Hypothalamus (tissue), 51 donors: ENCODE results near the gene DMRTB1.
"Not testable (repeated sequence)": the region's sequence is repeated elsewhere in the genome, so short reads cannot be mapped to it uniquely, and the experiment has no call there.

Experiments
- DNase-seq, 51 donors: peaks; one replicate each; lab custom pipeline; 2025; lab: John Stamatoyannopoulos, UW

Gene DMRTB1

GRCh38 chr1:53434405-53435007, 24.7 kb upstream of the DMRTB1 start:
- DNase-seq: not testable (repeated sequence)

- no peak for DNase-seq
Observed at GRCh38 chr1:53435151-53435550, 24.0 kb upstream of the DMRTB1 start.

GRCh38 chr1:53438427-53439336, 20.5 kb upstream of the DMRTB1 start:
- no peak for DNase-seq

- DNase-seq: no peak
Observed at GRCh38 chr1:53439337-53440207, 19.6 kb upstream of the DMRTB1 start.

DNA sequence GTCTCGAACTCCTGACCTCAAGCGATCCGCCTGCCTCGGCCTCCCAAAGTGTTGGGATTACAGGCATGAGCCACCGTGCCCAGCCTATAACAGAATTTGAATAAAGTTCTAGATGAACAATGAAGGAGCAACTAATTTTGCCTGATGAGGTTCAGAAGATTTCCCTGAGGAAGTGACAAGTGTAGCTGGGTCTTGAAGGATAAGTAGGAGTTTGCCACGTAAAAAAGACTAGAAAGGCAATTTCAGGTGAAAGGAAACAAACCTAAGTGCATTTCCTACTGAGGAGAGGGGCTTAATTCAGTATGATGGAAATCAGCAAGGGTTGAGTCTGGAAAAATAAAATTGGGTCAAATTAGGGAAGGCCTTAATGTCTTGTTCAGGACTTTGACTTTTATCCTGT, 18.6 kb upstream of the DMRTB1 start:
- no peak for DNase-seq

- no peak for DNase-seq
Observed at GRCh38 chr1:53442299-53442698, 16.9 kb upstream of the DMRTB1 start.

DNA sequence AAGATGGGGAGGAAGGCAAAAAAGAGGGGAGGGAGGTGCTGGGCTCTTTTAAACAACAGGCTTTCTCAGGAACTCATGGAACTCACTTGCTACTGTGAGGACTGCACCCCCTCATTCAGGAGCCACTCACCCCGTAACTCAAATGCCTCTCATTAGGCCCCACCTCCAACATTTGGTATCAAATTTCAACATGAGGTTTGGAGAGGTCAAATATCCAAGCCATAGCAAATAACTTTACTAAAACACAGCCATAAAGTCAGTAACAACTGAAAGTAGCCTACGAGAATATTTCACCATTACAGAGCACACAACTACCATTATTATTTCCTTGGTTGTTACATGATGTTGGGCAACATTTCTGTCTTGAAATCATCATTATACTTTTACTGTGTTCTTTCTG, 13.1 kb upstream of the DMRTB1 start:
- DNase-seq: no peak

DNA sequence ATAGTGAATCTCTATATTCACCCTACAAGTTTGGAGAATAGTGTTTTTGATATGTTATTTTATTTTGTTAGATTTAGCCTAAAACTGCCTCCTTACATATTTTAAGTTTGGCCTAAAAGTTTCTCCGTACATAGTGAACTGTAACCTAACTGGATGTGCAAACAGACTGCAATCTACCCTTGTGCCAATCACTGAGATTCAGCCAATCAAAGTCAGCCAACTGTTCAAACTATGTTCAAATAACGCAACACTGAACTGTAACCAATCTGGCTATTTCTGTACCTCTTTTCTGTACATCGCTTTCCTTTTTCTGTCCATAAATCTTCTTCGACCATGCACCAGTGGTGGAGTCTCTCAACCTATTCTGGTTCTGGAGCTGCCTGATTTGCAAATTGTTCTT, 11.8 kb upstream of the DMRTB1 start:
- DNase-seq: no peak

DNA sequence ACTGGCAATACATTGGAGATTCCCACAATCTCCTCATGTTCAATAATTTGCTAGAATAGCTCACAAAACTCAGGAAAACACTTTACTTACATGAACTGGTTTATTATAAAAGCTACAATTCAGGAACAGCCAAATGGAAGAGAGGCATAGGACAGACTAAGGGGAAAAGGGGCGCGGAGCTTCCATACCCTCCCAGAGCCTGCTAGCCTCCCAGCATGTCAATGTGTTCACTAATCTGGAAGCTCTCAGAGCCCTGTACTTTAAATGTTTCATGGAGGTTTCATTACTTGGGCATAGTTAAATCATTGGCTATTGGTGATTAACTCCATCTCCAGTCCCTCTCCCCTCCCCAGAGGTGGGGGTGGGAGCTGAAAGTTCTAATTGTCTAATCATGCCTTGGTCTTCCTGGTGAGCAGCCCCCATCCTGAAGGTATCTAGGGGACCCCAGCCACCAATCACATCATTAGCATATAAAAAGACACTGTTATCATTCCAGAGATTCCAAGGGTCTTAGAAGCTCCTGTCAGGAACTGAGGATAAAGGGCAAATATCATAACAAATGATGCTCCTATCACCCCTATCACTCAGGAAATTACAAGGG, 10.9 kb upstream of the DMRTB1 start:
- no peak for DNase-seq

- DNase-seq: no peak
Observed at GRCh38 chr1:53449021-53449420, 10.2 kb upstream of the DMRTB1 start.

DNA sequence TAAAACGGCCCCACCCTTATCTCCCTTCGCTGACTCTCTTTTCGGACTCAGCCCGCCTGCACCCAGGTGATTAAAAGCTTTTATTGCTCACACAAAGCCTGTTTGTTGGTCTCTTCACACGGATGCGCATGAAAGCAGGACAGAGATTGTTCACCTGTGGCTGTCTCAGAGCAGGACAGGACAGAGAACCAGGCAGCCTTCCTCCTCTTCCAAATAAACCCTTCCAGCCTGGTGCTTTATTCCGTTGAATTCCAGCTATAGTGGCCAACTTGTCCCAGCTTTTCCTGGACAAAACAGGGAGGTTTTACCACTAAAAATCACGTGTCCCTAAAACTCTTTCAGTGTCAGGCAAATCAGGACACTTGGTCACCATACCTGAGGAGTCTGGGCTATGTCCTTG, 9.5 kb upstream of the DMRTB1 start:
- no peak for DNase-seq

DNA sequence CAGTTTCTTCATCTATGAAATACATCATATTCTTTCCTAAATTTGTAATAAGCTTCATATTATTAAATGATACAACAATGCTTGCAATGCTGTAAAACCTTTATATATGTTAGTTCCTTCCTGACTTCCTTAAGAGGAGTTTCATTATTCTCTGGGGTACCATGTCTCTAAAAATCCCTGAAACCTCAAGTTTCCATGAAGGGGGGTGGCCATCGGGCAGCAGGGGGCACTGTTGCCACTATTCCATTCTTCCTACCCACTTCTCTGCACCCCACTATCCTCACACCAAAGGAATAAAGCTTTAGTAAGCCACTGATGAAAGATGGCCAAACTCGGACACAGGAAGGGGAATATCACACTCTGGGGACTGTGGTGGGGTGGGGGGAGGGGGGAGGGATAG, 9.0 kb upstream of the DMRTB1 start:
- DNase-seq: no peak

GRCh38 chr1:53454019-53454418, 5.2 kb upstream of the DMRTB1 start:
- DNase-seq: no peak

DNA sequence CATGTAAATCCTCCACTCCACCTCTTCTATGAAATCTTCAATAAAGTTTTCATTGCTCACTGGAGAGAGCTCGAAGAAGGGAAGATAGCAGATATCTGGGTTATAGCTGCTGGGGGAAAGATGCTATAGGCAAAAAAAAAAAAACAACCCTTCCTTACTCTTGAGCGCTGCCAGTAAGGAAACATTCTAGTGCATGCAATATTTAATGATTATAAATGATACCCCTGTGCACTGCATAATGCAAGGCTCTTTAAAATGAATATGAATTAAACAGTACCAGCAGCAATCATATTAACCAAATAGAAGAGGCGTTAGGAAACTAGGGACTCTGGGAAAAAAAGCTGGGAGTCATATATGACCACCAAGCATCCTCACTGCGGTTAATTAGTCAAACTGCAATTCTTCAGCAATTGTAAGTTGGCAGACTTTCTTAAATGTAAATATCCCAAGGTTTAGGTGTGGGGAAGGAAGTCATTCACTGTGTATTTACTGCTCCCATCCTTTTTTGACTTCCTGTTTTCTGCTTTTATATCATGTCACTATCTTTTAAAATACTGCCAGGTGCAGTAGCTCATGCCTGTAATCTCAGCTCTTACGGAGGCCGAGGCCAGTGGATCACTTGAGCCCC, 3.7 kb upstream of the DMRTB1 start:
- no peak for DNase-seq

- no peak for DNase-seq
Observed at GRCh38 chr1:53458634-53459033, 565 bp upstream of the DMRTB1 start.

DNA sequence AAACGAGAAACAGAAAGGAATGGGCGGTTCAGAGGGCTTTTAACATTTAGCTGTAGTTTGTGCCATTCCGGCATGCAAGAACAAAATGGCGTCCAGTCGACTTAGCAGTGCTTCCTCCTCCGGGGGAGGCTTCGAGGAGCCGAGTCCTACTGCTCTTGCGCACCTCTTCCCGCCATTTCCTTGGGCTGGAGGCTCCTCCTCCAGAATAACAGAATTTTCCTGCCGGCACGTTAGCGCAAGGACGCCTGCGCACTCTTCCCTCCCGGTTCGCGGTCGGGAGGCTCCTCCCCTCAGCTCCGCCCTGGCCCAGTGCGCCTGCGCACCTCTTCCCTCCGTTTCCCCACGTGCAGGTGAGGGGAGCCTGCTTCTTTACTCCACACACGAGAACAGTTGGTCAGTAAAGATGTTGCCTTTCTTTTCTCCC, 1.0 kb downstream of the DMRTB1 start:
- no peak for DNase-seq

- DNase-seq: no peak
Observed at GRCh38 chr1:53460666-53461322, 1.6 kb downstream of the DMRTB1 start.

DNA sequence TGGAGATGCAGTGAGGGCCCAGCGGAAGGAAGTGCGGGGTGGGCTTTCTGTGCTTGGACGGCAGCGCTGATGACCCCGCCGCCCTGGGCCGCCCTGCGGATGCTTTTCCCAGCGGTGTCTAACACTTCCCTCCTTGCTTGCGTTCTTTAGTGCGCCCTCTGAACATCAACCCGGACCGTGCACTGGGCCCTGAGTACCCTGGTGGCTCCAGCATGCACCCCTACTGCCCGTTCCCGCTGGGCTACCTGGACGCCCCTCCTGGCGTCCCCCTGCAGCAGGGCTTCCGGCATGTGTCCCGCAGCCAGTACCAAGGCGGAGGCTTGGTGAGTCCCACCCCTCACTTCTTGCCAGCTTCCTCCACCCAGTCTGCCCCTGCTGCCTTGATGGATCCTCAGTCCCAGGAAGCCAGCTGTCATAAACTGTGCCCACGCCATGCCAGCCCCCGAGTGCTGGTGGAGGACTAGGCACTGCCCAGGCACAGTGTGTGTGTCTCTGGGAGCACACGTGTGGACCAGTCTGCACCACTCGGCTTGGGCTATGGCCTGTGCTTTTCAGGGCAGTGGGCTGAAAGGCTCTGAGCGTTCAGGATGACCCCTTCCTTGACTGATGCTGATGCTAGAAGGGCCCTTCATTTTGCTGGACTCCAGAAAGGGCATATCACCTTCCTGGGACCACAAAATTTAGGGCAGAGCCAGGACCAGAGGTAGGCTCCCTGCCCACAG, 2.3 kb downstream of the DMRTB1 start:
- DNase-seq: no peak

- DNase-seq: no peak
Observed at GRCh38 chr1:53462193-53462592, 3.0 kb downstream of the DMRTB1 start.
